Hematopoietic multipotent progenitor cell treated with erythropoietin and hydrocortisone succinate and interleukin-3 and kit ligand, for 4 days (in vitro differentiated cells): Measurements from ENCODE around the gene DUSP2.

Experiments
- DNase-seq: peaks from one replicate; pipeline ENCODE4 v3.0.0-alpha.2; 2015

DUSP2 gene

DNA sequence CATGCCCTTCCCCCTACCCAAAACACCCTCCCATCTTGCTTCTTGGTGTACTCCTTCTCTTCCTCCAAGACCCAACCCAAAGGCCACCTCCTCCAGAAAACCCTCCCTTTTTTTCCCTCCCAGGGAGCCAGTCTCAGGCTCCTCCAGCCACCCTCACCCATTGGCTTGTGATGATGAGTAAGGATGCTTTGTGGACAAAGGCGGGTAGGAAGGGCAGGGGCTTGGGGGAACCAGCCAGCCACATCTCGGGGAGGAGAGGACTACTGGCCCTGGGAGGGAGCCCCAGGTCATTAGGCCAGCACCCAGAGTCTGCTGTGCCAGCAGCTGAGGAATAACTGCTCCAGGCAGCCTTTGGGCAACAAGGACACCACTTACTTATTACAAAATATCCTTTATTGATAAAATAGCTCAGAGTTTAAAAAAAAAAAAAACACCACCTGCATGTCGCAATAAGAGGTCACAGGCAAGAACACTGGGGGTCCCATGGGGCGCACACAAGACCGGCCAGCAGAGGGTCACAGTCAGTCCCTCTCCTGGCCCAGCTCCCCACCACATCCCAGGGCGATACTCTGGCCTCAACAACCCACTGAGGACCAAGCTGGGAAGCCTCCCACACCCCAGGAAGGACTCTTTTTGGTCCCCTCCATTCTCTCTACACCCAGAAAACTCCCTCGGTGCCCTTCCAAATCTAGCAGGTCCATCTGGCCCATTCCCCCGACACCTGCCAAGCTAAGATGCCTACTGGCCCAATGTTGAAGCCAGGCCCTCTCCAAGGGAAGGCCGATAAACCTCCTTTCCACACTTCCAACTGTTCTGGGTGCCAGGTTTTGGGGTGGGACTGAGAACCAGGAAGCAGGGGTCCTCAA, 32.5 kb downstream of the DUSP2 start:
- no peak for DNase-seq

DNA sequence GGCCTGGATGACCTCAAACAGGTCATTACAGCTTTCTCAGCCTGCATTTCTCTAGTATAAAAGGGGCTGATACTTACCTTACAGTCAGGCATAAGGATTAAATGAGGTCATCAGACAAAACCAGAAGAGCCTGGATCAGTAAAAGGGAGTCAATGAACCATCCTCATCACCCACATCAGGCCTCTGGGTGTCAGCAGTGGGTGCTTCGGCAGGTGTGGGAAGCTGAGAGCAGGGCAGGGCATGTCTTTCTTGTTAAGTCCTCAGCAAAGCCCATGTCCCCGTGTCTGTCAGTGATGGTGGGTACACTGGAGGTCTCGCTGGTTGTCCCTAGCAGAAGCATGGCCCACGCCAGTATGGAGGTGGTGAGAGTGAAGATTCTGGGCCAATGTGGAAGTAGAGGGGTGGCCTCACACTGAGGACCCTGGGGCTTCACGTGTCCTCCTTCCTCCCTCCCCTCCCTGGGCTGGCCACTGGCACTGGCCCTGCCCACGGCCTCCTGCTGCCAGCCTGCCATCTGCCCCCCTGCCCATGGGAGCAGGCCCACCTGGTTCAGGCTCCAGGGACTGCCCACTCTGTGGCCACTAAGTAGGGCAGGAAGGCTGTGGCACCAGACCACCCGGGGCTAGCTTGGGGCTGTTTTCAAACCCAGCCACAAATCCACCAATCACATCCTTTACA, 33.3 kb downstream of the DUSP2 start:
- no peak for DNase-seq

GRCh38 chr2:96111257-96111640, 34.0 kb downstream of the DUSP2 start:
- no peak for DNase-seq

DNA sequence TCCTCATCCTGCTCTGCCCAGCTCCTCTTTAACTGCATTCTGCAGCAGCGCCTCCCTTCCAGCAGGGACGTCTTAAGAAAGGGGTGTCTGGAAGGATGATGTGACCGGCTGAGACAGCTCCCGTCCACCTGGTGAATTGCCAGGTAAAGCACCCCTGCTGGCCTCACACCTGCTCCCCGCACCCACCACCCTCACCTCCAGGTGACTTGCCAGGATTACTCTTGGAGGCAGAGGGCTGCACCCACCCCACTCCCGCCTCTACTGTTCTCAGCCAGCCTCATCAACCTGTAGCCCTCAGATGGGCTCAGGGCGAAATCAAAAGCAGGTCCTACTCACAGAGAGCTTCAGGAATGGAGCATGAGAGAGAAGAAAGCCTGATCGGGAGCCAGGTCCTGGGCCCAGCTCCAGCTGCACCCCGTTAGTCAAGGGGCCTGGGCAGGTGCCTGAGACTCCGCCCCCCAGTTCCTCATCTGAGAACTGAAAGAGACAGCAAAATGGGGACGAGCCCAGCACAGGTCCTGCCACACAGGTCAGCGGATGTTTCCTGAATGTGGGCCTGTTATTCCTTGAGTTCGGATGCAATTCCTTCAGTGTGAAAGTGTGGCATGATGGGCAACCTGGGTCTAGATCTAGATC, 34.5 kb downstream of the DUSP2 start:
- no peak for DNase-seq

GRCh38 chr2:96109931-96110511, 35.2 kb downstream of the DUSP2 start:
- no peak for DNase-seq

GRCh38 chr2:96109361-96109680, 35.9 kb downstream of the DUSP2 start:
- DNase-seq, result no peak

GRCh38 chr2:96108541-96109360, 36.5 kb downstream of the DUSP2 start:
- DNase-seq, result no peak

DNA sequence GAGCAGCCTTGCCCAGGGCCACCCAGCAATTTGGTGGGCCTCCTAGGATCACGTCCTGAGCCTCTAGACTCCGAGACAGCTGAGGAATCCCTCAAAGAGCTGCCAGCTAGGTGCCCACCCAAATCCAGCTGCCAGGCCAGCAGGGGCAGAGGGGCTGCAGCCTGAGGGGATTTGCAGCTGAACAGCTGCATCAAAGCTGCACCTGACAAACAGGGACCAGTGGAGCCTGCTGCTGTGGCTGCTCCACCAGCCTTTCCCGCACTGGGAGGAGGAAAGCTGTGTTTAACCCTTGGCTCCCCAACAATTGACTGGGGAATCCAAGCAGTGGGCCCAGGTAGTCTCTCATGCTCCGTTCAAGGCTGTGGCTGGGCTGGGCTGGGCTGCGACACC, 37.1 kb downstream of the DUSP2 start:
- DNase-seq, result no peak

GRCh38 chr2:96107708-96108065, 37.6 kb downstream of the DUSP2 start:
- DNase-seq, result no peak

DNA sequence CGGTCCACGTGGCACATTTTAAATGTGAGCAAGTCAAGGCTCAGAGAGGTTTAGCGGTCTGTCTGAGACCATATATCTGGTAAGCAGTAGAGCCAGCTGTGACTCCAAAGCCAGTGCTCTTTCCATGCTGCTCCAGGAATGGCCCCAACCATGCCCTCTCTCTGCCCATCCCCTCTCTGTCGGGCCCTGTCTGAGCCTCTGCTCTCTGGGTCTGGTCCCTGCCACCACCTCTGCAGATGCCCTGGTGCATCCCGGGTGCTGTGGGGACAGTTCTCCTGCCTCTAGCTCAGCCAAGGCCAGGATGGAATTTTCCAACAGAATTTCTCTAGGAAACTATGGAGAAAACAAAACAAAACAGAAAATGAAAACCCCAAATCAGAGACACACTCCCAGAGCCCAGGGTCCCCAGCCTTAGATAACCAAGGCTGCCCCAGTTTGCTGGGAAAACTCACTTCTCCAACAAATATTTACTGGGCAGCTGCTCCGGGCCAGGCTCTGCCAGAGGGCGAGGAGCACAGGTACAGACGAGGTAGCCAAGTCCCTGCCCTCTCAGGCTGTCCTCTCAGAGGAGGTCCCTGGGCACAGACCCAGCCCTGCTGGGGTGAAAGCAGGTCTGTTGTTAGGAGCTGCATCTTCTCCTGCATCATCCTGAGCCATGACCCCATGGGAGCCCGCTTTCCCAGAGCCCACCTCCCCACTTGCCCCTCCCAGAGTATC, 38.1 kb downstream of the DUSP2 start:
- no peak for DNase-seq

GRCh38 chr2:96105994-96106715, 39.1 kb downstream of the DUSP2 start:
- no peak for DNase-seq

DNA sequence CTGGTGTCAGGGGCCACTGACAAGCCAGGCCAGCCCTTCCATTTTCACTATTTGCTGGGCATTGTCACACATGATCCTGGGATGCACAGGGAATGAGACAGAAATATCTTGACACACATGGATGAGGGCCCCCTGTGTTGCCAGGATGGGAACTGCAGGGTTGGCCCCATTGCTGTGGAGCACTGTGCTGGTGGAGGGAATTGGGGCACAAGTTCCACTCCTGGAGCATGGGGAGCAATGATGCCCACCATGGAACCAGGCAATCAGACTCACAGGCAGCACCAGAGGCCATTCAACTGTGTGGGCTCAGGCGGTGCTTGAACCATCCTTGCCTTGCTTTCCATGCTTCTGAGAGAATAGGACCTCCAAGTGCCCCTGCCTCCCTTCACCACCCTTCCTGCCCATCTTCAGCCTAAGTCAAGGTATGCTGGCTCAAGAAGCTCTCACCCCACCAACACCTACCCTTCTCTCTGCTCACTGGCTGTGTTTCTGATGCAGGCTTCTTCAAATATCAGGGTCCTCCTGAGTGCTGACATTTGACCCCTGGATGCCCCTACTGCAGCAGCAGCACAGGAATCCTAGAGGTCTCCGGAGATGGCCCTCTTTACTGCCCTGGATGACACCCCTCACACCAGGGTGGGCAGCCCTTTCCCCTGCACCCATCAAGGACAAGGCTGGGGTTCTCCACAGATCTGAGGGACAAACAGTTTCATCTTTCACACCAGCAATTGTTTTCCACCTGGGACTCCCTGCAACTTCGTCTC, 39.9 kb downstream of the DUSP2 start:
- DNase-seq, result no peak

DNA sequence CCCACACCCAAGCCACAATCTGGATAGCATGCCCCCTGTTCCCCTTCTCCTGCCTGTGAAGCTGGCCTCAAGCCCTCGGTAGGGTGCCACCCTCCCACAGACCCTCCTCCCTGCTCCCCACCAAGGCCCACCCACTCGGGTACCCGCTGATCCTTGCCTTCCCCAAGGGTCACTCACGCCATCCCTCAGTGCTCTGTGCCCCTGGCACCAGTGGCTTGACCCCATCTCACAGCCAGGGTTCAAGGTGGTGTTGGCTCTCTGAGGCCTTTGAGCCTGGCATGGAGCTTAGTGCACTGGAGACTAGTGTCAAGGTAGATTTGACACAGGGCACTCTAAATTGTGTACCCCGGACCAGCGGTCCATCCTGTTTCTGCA, 40.8 kb downstream of the DUSP2 start:
- no peak for DNase-seq

GRCh38 chr2:96103761-96104486, 41.3 kb downstream of the DUSP2 start:
- no peak for DNase-seq

DNA sequence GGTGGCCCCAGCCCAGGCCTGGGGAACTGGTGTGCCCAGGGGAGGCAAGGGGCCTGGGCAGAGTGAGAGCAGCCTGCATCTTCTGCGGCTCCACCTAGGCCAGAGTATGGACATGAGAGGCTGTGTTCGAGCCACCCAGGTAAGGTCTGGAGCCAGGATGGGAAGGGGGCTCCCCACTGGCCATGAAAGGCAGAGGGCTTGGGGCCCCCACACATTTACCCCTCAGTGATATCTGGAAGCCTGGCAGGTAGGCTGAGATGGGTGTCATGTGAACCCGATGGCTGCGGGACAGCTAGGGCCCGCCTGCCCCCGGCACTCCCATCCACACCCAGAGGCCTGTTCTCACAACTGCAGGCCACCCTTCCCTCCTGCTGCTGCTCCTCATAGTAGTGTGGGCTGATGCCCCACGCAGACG, 42.0 kb downstream of the DUSP2 start:
- no peak for DNase-seq

GRCh38 chr2:96102596-96103186, 42.5 kb downstream of the DUSP2 start:
- DNase-seq, result no peak

- no peak for DNase-seq
Observed at GRCh38 chr2:96100893-96101304, 44.3 kb downstream of the DUSP2 start.

DNA sequence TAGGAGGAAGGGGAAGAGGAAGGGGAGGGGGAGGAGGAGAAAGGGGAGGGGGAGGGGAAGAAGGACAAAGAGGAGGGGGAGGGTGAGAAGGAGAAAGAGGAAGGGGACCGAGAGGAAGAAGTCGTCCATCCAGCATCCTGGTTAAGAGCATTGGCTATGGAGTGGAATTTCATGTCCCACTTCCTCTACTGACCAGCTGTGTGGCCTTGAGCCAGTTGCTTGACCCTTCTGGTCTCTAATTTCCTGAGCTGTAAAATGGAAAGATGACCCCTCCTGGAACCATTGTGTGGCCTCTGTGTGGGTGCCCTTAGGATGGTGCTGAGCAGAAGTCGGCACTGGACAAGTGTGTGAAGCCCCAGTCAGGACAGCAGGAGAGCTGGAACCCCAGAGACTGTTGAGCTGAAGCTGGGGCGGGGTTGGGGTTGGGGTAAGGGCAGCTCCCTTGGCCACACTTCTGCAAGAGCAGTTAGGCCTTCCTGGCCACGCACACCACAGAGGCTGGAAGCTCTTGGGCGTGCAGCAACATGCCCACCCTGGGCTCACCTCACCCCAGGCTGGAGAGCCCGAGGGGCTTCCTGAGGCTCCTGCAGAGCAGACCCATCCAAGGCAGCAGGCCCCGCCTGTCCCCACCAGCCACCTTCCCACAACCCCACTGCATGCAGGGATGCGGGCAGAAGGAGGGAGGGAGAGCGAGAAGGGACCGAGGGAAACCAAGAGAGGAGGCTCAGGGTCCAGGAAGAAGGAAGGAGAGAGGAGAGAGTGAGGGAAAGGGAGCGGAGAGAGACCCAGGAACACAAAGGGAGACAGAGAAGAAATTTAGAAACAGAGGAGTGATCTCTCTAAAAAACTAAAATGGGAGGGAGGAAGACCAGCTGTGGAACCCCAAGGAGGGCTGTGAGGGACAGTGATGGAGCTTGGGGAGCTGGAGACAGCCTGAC, 45.1 kb downstream of the DUSP2 start:
- no peak for DNase-seq
